GM18858 (cell line): ENCODE data around the gene ZNF787.
"Not testable (repeated sequence)": the region's sequence is repeated elsewhere in the genome, so short reads cannot be mapped to it uniquely, and the experiment has no call there.

ENCODE experiments used
- ATAC-seq: cut with Tn5 transposase; IDR thresholded peaks from one replicate; pipeline ENCODE4 v1.9.1; 2021; ENCODE audit not compliant: unreplicated experiment

The ZNF787 gene

GRCh38 chr19:56121180-56122167, at the start of gene ZNF787:
Gene ZNF787 (minus strand): TSS chr19:56121295. CDS start chr19:56103217, 18,078 bp downstream.
- peak; percentile 81 for ATAC-seq

- no peak for ATAC-seq
Measured at GRCh38 chr19:56170261-56170660, 49.2 kb upstream of the ZNF787 start.

GRCh38 chr19:56167064-56167578, 46.0 kb upstream of the ZNF787 start:
- no peak for ATAC-seq

GRCh38 chr19:56163097-56163496, 42.0 kb upstream of the ZNF787 start:
- ATAC-seq = no peak

- no peak for ATAC-seq
Measured at GRCh38 chr19:56162258-56162657, 41.2 kb upstream of the ZNF787 start.

GRCh38 chr19:56161534-56161933, 40.4 kb upstream of the ZNF787 start:
- ATAC-seq = no peak

- ATAC-seq = no peak
Measured at GRCh38 chr19:56159622-56160271, 38.7 kb upstream of the ZNF787 start.

GRCh38 chr19:56159009-56159559, 38.0 kb upstream of the ZNF787 start:
- ATAC-seq = no peak

GRCh38 chr19:56158170-56158757, 37.2 kb upstream of the ZNF787 start:
- ATAC-seq = no peak

- no peak for ATAC-seq
Measured at GRCh38 chr19:56156768-56157167, 35.7 kb upstream of the ZNF787 start.

GRCh38 chr19:56155124-56155687, 34.1 kb upstream of the ZNF787 start:
- ATAC-seq = no peak

GRCh38 chr19:56153507-56153906, 32.4 kb upstream of the ZNF787 start:
- ATAC-seq = no peak

GRCh38 chr19:56152644-56153043, 31.5 kb upstream of the ZNF787 start:
- ATAC-seq = no peak

- ATAC-seq = no peak
Measured at GRCh38 chr19:56150358-56150757, 29.3 kb upstream of the ZNF787 start.

GRCh38 chr19:56149656-56150038, 28.6 kb upstream of the ZNF787 start:
- no peak for ATAC-seq

GRCh38 chr19:56148955-56149655, 28.0 kb upstream of the ZNF787 start:
- not testable (repeated sequence) for ATAC-seq

GRCh38 chr19:56148096-56148495, 27.0 kb upstream of the ZNF787 start:
- ATAC-seq = no peak

GRCh38 chr19:56147307-56147706, 26.2 kb upstream of the ZNF787 start:
- ATAC-seq = no peak

GRCh38 chr19:56146904-56147303, 25.8 kb upstream of the ZNF787 start:
- no peak for ATAC-seq

GRCh38 chr19:56145698-56146097, 24.6 kb upstream of the ZNF787 start:
- ATAC-seq = no peak
